K562 (cell line): Measurements from ENCODE around the gene PRR29. TPM values are rescaled to one million over a fixed set of nuclear protein-coding genes. Genes with fewer than 3 reads are reported as not detected.

Experiments used
- ATAC-seq: fragments of 200-7000 bp; cut with Tn5 transposase; 3 replicates; pipeline ENCODE4 v1.9.1; 2020; ENCODE audit warnings: moderate library complexity
- BruUV-seq: library from RNA; stranded (reverse); fragments of 400-500 nt; replicated peaks from 2 replicates; lab custom pipeline; 2021; lab: Mats Ljungman, UMichigan
- CTCF ChIA-PET: fragments of 300-600 bp; formaldehyde crosslinking; extraction: SDS; loops from one replicate; lab custom pipeline; 2021; ENCODE audit warnings: low intra/inter-chr PET ratio; lab: Yijun Ruan, JAX
- POLR2A ChIA-PET: fragments of 300-600, 350-650 bp; sonication (Branson Sonifier 250); formaldehyde crosslinking; extraction: SDS; loops from one replicate; lab custom pipeline; 2021; ENCODE audit warnings: antibody characterized with exemption, inconsistent platforms; lab: Yijun Ruan, JAX
- DNase-seq, 4 experiments: peaks; one replicate each; pipeline versions ENCODE4 v3.0.0 to v3.0.0-alpha.2; 2011 to 2018; ENCODE audit warnings: low spot score in 3 of 4, mixed read lengths in 3 of 4; ENCODE audit errors: extremely low read depth in 1 of 4
- FAIRE-seq: peaks from 2 replicates; lab custom pipeline; 2011; peaks lifted over from hg19 to GRCh38; lab: Jason Lieb, UNC
- H2AFZ ChIP-seq: 2 replicates; pipeline ENCODE4 v1.6.0; 2011; ENCODE audit warnings: low read depth, low read length, control low read depth, inconsistent platforms
- H3K27ac ChIP-seq: fragments of 200-600 bp; 3 replicates; pipeline ENCODE4 v1.8.0; 2011; ENCODE audit warnings: low read depth, mild to moderate bottlenecking, control low read depth, inconsistent platforms, low read length, moderate library complexity, mixed read lengths; ENCODE audit errors: extremely low read depth
- H3K27me3 ChIP-seq, 2 experiments: fragments of 300-600 bp in 1 of 2; 2 replicates in 1 of 2; 3 replicates in 1 of 2; pipeline versions ENCODE4 v1.6.0 to v1.8.0; 2011; ENCODE audit warnings: inconsistent platforms in 2 of 2, low read length in 2 of 2, mild to moderate bottlenecking in 1 of 2, mixed read lengths in 1 of 2, moderate library complexity in 1 of 2; ENCODE audit not compliant: control insufficient read depth in 2 of 2, insufficient read depth in 2 of 2
- H3K36me3 ChIP-seq: fragments of 300-600 bp; 3 replicates; pipeline ENCODE4 v1.8.0; 2011; ENCODE audit warnings: mild to moderate bottlenecking, low read length, inconsistent platforms; ENCODE audit not compliant: control insufficient read depth, insufficient read depth
- H3K4me1 ChIP-seq, 2 experiments: fragments of 200-600 bp in 1 of 2; replicated peaks in 1 of 2; 2 replicates in 1 of 2; 3 replicates in 1 of 2; pipeline versions ENCODE4 v1.5.1 to v1.8.0; 2011; ENCODE audit warnings: inconsistent platforms in 2 of 2, low read length in 2 of 2, mild to moderate bottlenecking in 1 of 2, mixed read lengths in 1 of 2, moderate library complexity in 1 of 2; ENCODE audit not compliant: control insufficient read depth in 2 of 2, insufficient read depth in 2 of 2
- H3K4me2 ChIP-seq: 2 replicates; pipeline ENCODE4 v1.6.1; 2011; ENCODE audit warnings: low read length, control low read depth, inconsistent platforms, mixed read lengths; ENCODE audit not compliant: insufficient read depth
- H3K4me3 ChIP-seq: fragments of 200-600 bp; sonication (generic), shearing (Covaris generic); 2 replicates; pipeline ENCODE4 v1.5.1; 2016; ENCODE audit warnings: control low read depth, inconsistent platforms
- H3K79me2 ChIP-seq: fragments of 200-600 bp; 3 replicates; pipeline ENCODE4 v1.8.0; 2011; ENCODE audit warnings: low read length, inconsistent platforms; ENCODE audit not compliant: control insufficient read depth, insufficient read depth
- H3K9ac ChIP-seq, 2 experiments: 2 replicates each; pipeline versions ENCODE4 v1.6.0 to v1.6.1; 2011; ENCODE audit warnings: low read depth in 2 of 2, low read length in 2 of 2, control low read depth in 1 of 2, inconsistent platforms in 1 of 2, mild to moderate bottlenecking in 1 of 2, mixed read lengths in 1 of 2; ENCODE audit not compliant: insufficient read depth in 1 of 2
- H3K9me1 ChIP-seq: one replicate; pipeline ENCODE4 v1.6.0; 2011; ENCODE audit warnings: inconsistent platforms, mild to moderate bottlenecking, low read length, moderate library complexity; ENCODE audit not compliant: control insufficient read depth, insufficient read depth
- H3K9me3 ChIP-seq: replicated peaks from 2 replicates; pipeline ENCODE4 v1.5.1; 2011; ENCODE audit warnings: low read depth, low read length, inconsistent platforms; ENCODE audit not compliant: control insufficient read depth, insufficient read depth
- H4K20me1 ChIP-seq: replicated peaks from 2 replicates; pipeline ENCODE4 v1.6.1; 2011; ENCODE audit warnings: low read length, inconsistent platforms, mixed read lengths; ENCODE audit not compliant: control insufficient read depth, insufficient read depth
- ADNP ChIP-seq: fragments of 200-800 bp; sonication (Bioruptor generic); IDR thresholded peaks from 2 replicates; pipeline ENCODE4 v1.6.1; 2016; ENCODE audit warnings: missing genetic modification characterization, missing compliant biosample characterization
- GMEB1 ChIP-seq: fragments of 250-450 bp; sonication (Bioruptor Pico); IDR thresholded peaks from 2 replicates; pipeline ENCODE4 v1.4.0; 2020; ENCODE audit warnings: mild to moderate bottlenecking
- NR2F6 ChIP-seq: fragments of 450-650 bp; formaldehyde crosslinking; IDR thresholded peaks from 2 replicates; pipeline ENCODE4 v1.4.0; 2020; ENCODE audit warnings: mild to moderate bottlenecking
- RNF219 ChIP-seq: fragments of 250-450 bp; sonication (Bioruptor Pico); IDR thresholded peaks from 2 replicates; pipeline ENCODE4 v1.5.0; 2022; ENCODE audit warnings: mild to moderate bottlenecking
- SREBF1 ChIP-seq: fragments of 150-350 bp; IDR thresholded peaks from 2 replicates; pipeline ENCODE4 v1.6.1; 2014; ENCODE audit warnings: antibody characterized with exemption, low read depth, low read length, borderline replicate concordance
- ZBTB12 ChIP-seq: fragments of 250-450 bp; sonication (Bioruptor Pico); IDR thresholded peaks from 2 replicates; pipeline ENCODE4 v1.4.0; 2020
- ZKSCAN1 ChIP-seq: fragments of 150-350 bp; IDR thresholded peaks from 2 replicates; pipeline ENCODE4 v1.6.1; 2016; ENCODE audit warnings: low read depth, low read length
- ZNF232 ChIP-seq: sonication (generic); formaldehyde crosslinking; IDR thresholded peaks from 2 replicates; pipeline ENCODE4 v1.8.0; 2022; ENCODE audit warnings: mild to moderate bottlenecking, missing genetic modification reagents
- WGBS: fragments of 100-300 bp; shearing (Covaris generic); methylation state at CpG from one replicate; pipeline ENCODE4 v1.1.6; 2016; ENCODE audit warnings: low coverage, mixed read lengths; ENCODE audit not compliant: insufficient coverage; ENCODE audit errors: missing lambda C conversion rate; 5-methylcytosine and 5-hydroxymethylcytosine counted together
- in situ Hi-C: fragments of 300-500 bp; cut with MboI; formaldehyde crosslinking; loops from 4 replicates; pipeline ENCODE4 v1.15.0; 2018; ENCODE audit warnings: inconsistent platforms, mixed read lengths
- intact Hi-C: fragments of 100-400 bp; cut with micrococcal nuclease; formaldehyde crosslinking; loops from 2 replicates; pipeline ENCODE4 v1.14.2; 2022
- polyA plus RNA-seq, 8 experiments: library from polyadenylated mRNA; depleted of rRNA in 4 of 8; stranded (reverse) in 5 of 8; unstranded in 3 of 8; fragments of >200 nt; fragmentation: Nextera tagmentation in 2 of 8; fragmentation: Illumina TruSeq in 1 of 8; extraction: Ambion mirVana in 2 of 8; extraction: Trizol in 1 of 8; gene quantifications; 2 replicates each; pipeline versions ENCODE4 v1.2.1 to v1.2.3, GENCODE V29; 2011 to 2014; ENCODE audit warnings: inconsistent platforms in 1 of 8, missing spikeins in 1 of 8
- total RNA-seq, 7 experiments: library from RNA; depleted of rRNA in 6 of 7; stranded (reverse); fragments of >200 nt in 6 of 7; fragmentation: Illumina TruSeq in 2 of 7; extraction: Trizol in 2 of 7; gene quantifications; 2 replicates each; pipeline versions ENCODE4 v1.2.1 to v1.2.3, GENCODE V29; 2011 to 2021; ENCODE audit warnings: low replicate concordance in 1 of 7

The PRR29 gene
- total and polyA plus RNA-seq, 9 of the 15 experiments (the other 6 are each of a cell fraction or from before 2014, with no cell fraction given) = 0.08 to 0.58 (median 0.15) TPM; not detected in 5

- TF ChIP-seq ZBTB12 (CRISPR knock-in tag) = no peak
- no peak for TF ChIP-seq NR2F6 (CRISPR knock-in tag)
- peak; percentile 47; the same call in 1 of the 2 replicates for TF ChIP-seq ADNP (tag)
Measured at GRCh38 chr17:64008346-64008745, 10.2 kb downstream of the PRR29 start (continued).

GRCh38 chr17:64008830-64009229 lies 10.7 kb downstream of the PRR29 start:
- Histone ChIP-seq H3K9me3 (no peaks in the 10 kb centered on the region), H3K9ac (no peak overlapping the region), H3K27ac (no peak overlapping the region), H3K9me1 (no peaks in the 10 kb centered on the region), H3K4me3 (no peak overlapping the region), H3K27me3 (no peaks in the 10 kb centered on the region), H2AFZ (no peak overlapping the region)
- no peak for FAIRE-seq
- in situ Hi-C loops = no loop called here
- CTCF ChIA-PET = no interaction called here
- DNase-seq = no peak
- no TSS peak for BruUV-seq
- POLR2A ChIA-PET = interaction anchor here (0.6 kb wide), 1 partner anchor 245 kb away, joined by 3 read pairs; no protein-coding TSS in a partner anchor
- no peak for TF ChIP-seq ZNF232 (CRISPR knock-in tag)
- peak; percentile 90 for TF ChIP-seq ZKSCAN1
- no peak for TF ChIP-seq SREBF1
- TF ChIP-seq GMEB1 (CRISPR knock-in tag) = no peak
- no peak for TF ChIP-seq RNF219 (CRISPR knock-in tag)
- TF ChIP-seq, all 486 proteins: peak for 1
- H4K20me1 ChIP-seq = no peaks in the 10 kb centered on the region
- H3K4me2 ChIP-seq = no peak overlapping the region
- H3K79me2 ChIP-seq = peaks cover 22% of the 10 kb centered on the region
- peaks cover 17% of the 10 kb centered on the region for H3K36me3 ChIP-seq
- 84% methylated on average over 4 of the region's 4 CpGs for WGBS
- H3K4me1 ChIP-seq = peaks cover 19 to 36% of the 10 kb centered on the region in 2 experiments
- no peak for ATAC-seq
- intact Hi-C loops = no loop called here
